Left colon (tissue), 2 donors: ENCODE results near the gene NPHP4. TPM values are rescaled to one million over a fixed set of nuclear protein-coding genes. Genes with fewer than 3 reads are reported as not detected.

Source experiments
- ATAC-seq: fragments of 200-7000 bp; cut with Tn5 transposase; one replicate; pipeline ENCODE4 v1.9.1; 2020; ENCODE audit warnings: mild to moderate bottlenecking, moderate library complexity
- DNase-seq, 2 donors: peaks; one replicate each; pipeline ENCODE4 v3.0.0-alpha.2; 2020
- intact Hi-C, 2 donors: fragments of 100-400 bp; cut with DNase I in 1 of 2; cut with micrococcal nuclease in 1 of 2; formaldehyde crosslinking; loops; one replicate each; pipeline versions ENCODE4 v1.11.2 to v1.14.0; 2022; cut with DNase I, micrococcal nuclease
- total RNA-seq, 2 donors: library from RNA; stranded (reverse); fragmentation: NEBNext Ultra II Directional; extraction: Animal tissue kit (Norgen Biotek cat#: 25700); gene quantifications; one replicate each; pipeline ENCODE4 v1.2.1, GENCODE V29; 2021
- donor health status: DM: no; HTN: no; CAD: no.
- donor health status: DM: yes; HTN: yes; CAD: no.

NPHP4 gene
- total RNA-seq, 2 donors from 2014 or later, result 7.6 to 8.5 TPM

- ATAC-seq, result no peak
- DNase-seq, result no peak
- intact Hi-C loops, result no loop called here
Observed at GRCh38 chr1:5880630-5881405, 111.4 kb downstream of the NPHP4 start.

DNA sequence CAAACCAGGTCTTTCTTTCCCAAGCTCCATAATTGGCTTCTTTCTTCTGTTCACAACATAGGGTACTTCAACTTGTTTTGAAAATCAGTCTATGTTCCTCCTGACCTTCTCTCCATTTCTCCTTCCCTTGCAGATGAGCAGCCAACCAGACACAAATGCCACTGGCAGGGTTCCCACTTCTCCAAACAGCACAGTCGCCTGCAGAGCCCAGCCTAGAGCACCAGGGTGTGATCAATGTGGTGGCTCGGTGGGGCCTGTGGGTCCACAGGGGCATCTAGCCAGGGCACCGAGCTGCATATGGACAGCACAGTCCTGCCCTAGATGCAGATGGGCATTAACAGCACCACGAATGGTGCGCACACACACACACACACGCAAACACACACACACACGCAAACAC is 112.8 kb downstream of the NPHP4 start:
- intact Hi-C loops, result no loop called here
- ATAC-seq, result no peak
- DNase-seq, result no peak

DNA sequence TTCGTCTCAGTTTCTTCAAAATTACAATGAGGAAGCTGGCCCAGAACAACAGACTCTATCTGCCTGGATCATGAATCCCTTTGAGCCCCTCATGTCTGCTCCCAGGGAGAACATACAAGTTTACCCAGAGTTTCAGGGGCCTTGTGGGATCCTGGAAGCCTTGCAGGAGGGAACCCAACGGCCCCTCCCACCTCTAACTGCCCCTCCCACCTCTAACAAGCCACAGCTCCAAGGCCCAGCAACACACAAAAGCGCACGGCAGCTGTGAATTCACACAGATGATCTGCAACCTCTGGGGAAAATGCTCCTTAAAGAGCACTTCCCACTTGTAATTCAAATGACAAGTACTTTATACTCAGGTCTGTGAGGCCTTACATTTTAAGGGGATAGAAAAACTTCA is 113.3 kb downstream of the NPHP4 start:
- intact Hi-C loops, result no loop called here
- no peak for ATAC-seq

DNA sequence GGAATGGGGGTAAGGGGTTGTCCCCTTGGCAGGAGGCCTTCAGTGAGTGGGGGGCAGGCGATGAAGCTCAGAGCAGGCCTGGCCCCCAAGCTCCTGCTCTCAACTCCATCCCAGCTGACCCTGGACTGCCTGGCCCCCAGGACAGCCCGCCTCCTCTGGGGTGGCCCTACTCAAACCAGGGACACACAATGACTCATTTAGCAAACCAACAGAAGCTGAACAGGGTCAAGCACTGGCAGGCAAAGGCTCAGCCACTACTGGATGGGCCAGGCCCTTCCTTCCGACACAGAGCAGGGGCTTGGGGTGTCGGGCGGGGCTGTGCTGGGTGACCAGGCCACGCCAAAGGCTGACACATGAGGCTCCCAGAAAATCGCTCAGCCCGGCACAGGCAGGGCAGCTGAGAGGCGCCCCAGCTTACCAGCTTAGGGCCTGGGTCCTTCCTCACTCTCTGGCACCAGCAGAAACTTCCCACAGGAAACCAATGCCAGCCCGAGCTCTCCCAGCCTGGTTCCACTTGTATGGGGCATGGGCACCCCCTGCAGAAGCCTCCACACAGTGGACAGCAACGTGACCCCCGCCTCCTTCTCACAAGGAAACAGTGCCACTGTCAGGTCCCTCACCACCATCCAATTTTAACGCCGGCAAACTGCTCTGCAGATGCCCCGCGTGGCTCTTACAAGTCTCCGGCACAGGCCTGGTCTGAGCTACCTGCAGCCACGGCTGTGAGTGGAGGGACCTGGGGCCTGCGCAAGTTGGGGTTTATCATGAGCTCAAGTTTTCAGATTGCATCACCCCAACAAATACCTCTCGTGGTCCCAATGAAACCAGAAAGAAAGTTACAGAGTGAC is 114.3 kb downstream of the NPHP4 start:
- intact Hi-C loops, result no loop called here
- DNase-seq (no peak), ATAC-seq (no peak)

More for the DNA sequence above, 113.3 kb downstream of the NPHP4 start:
- no peak for DNase-seq

- intact Hi-C loops, result no loop called here
- DNase-seq, result no peak
- no peak for ATAC-seq
Observed at GRCh38 chr1:5877001-5877400, 115.2 kb downstream of the NPHP4 start.

DNA sequence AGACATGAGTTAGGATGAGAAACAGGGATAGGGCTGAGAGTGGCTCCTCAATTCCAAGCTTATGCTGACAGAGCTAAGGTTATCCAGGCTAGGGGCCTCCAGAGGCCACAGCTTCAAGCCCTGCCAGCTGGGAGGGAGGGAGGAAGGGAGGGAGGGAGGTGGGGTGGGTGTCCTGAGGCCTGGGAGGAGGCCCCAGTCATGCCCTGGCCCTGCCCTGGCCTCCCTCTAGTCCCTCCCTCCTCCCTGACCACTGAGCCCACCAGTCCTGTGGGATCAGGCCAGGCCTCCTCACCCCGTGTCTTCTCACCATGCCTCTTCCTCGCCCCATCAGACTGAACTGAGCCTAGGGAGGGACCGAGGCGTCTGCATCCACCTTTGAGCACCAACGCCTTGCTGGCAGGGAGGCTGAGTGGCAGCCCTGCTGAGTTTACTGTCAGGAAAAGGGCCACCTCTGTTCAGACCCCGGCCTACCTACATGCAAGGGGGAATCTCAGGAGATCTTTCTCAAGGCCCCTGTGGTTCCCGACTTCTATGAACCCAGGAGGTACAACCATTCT is 116.1 kb downstream of the NPHP4 start:
- ATAC-seq (no peak), DNase-seq (no peak)
- intact Hi-C loops, result no loop called here

DNA sequence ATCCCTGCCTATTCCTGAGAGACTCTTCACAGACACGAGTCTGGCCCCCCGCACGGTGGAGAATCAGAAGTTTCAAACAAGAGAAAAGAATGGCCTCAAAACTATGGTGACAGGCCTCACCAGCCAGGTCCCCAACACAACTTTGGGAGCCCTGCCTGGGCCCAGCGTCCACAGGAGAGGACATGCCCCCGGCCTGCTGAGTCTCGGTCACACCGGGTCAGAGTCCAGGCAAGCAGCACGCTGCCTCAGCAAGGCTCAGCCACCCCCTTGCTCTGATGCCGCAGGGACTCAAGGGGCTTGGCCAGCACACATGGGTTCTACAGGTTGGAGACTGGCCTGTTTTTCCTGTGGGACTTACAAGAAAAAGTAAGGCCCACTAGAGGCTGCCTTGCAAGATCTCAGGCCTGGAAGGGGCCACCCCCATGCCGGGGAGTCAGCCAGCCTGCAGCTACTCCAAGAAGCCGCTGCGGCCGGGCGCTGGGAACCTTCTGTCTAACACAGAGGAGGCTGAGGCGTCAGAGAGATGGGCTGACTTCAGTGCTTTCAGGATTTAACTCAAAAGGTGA is 116.8 kb downstream of the NPHP4 start:
- ATAC-seq (no peak), DNase-seq (no peak)
- intact Hi-C loops, result no loop called here

DNA sequence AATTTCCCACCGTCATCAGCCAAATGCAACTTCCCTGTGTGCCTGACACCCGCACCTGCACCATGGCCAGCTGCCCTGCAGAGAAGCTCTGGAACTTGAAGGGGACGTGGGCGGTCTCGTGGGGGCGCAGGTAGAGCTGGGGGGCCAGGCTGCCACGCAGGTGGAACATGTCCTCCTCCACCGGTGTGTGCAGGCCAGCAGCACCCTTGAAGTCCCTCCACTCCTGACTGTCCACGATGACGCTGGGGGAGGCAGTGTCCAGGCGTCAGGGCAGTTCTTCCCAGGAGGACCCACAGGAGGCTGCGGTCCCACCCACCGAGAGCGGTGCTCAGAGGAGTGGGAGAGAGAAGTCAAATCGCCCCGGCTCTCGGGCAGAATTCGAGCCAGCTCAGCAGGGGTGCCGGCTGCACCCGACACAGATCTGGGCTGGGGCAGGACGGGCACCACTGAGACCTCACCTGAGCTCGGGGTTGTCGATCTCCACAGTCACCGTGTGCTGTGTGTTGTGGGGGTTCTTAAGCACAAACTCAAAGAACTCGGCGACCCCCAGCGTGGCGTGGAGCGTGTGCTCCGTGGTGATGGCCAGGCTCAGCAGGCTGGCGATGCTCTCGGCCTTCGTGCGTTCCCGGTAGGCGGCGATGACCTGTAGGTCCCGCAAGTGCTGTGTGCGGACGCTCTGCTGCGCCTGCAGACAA is 117.7 kb downstream of the NPHP4 start:
- intact Hi-C loops, result no loop called here

DNA sequence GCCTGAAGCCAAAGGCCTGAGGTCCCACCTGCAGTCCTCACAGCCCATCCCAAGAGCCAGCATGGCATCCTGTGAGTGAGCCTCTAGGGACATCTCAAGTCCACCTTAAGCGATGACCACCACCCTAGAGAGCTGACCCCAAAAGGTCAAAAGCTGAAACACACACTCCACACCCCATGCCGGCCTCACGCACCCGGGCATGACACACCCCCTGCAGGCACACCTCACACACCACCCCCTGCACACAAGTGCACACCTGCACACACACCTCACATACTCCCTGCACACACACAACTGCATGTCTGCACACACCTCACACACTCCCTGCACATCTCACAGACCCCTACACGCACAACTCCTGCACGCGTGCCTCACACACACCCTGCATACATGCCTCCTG is 118.7 kb downstream of the NPHP4 start:
- ATAC-seq (no peak), DNase-seq (no peak)
- intact Hi-C loops, result no loop called here

More for the DNA sequence above, 117.7 kb downstream of the NPHP4 start:
- no peak for DNase-seq
- no peak for ATAC-seq

DNA sequence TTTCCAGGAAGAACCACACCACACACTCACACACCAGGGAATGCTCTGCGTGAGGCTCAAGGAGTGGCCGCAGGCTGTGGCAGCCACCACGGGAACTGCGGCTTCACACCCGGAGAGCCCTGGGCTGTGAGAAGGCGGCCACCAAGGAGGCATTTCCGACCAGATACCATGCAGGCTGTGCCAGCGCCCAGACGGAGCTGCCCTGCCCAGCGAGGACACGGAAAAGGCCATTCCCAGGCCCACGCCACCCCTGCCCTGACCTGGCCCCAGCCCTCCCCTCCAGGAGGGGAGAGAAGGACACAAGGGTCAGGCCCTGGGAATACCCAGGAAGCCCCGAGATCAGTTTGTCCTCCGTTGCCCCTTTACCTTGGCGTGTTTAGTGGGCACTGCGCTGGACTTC is 119.3 kb downstream of the NPHP4 start:
- ATAC-seq (no peak), DNase-seq (no peak)
- intact Hi-C loops, result no loop called here

DNA sequence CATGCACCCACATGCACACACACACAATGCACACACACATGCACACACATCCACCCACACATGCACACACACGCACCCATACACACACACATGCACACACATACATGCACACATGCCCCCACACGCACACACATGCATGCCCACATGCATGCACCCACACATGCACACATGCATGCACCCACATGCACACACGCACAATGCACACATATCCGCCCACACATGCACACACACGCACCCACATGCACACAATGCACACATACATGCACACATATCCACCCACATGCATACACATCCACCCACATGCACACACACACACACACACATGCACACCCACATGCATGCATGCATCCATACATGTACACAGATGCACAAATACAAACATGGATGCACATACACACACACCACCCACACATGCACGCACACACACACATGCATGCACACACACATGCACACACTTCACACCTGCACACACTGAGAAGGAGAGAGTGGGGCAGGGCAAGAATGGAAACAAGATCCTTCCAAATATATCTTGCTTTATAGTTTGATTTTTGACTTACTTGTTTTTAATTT is 123.2 kb downstream of the NPHP4 start:
- intact Hi-C loops, result no loop called here
- DNase-seq (no peak), ATAC-seq (no peak)

DNA sequence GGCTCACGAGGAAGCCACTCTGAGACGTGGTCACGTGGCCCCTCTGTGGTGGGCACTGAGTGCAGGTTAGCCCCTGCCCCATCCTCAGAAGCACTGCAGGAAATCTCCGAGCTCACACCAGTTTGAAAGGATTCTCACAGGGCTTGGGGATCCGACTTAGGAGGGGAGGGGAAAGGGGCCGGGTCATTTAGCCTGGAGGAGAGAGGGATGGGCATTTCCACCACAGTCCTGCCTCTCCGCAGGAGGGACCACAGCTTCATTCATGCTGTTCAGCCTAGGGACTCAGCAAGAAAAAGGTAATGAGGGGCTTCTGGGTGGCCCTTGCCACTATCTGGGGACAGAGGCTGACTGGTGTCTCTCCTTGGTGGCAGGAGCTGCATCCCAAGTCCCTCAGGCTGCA is 126.5 kb downstream of the NPHP4 start:
- intact Hi-C loops, result no loop called here
- no peak for ATAC-seq
- no peak for DNase-seq

GRCh38 chr1:5865056-5865455 is 127.2 kb downstream of the NPHP4 start:
- intact Hi-C loops, result no loop called here
- ATAC-seq (no peak), DNase-seq (no peak)

DNA sequence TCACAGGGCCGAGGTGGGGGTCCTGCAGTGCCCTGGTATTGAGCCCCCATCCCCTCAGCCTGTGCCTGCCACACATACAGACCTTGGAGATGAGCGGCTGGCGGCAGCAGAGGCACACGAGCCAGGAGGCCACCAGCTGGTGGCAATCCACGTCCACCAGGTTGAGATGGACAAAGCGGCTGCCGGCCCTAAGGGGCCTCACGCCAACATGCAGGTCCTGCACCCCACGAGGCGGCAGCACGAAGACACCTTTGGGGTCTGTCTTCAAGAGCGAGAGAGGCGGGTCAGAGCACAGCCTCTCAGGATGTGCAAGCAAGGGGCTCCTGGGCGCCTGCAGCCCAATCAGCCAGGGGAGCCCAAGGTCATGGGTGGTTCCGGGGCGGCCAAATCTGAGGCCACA is 128.0 kb downstream of the NPHP4 start:
- intact Hi-C loops, result no loop called here
- DNase-seq (no peak), ATAC-seq (no peak)

GRCh38 chr1:5863238-5863637 is 129.0 kb downstream of the NPHP4 start:
- DNase-seq, result no peak
- intact Hi-C loops, result no loop called here
- ATAC-seq, result no peak

GRCh38 chr1:5861871-5862825 is 130.1 kb downstream of the NPHP4 start:
- no peak for ATAC-seq
- intact Hi-C loops, result no loop called here

DNA sequence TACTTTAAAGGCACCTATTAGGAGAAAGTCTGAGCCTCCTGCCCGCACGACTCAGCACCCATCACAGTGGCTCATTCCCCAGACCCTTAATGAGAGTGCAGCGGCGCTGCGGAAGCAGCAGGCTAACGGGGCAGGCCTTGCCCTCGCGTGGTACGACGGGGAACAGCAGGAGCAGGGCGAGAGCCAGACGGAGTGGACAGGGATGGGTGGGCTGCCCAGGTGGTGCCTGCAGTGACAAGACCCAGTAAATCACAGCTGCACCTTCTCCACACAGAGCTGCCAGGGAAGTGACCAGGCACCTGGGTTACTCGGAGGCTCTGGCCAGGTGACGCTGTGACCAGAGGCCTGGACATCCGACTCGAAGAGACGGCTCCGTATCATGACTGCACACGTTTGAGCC is 131.9 kb downstream of the NPHP4 start:
- intact Hi-C loops, result no loop called here
- DNase-seq (no peak), ATAC-seq (no peak)

More at GRCh38 chr1:5861871-5862825, 130.1 kb downstream of the NPHP4 start:
- DNase-seq, result no peak

- intact Hi-C loops, result no loop called here
- ATAC-seq (no peak), DNase-seq (no peak)
Observed at GRCh38 chr1:5859766-5860165, 132.5 kb downstream of the NPHP4 start.
